ENCODE results near the gene NAPB. TPM values are rescaled to one million over a fixed set of nuclear protein-coding genes. Genes with fewer than 3 reads are reported as not detected.
A peak's percentile ranks its signal among the peaks of the same experiment; 100 is the strongest.

NAPB gene
- total and polyA plus RNA-seq, 2 of the 8 experiments (the other 6 are each of a cell fraction or from before 2014, with no cell fraction given), result 6.2 to 12.3 TPM

DNA sequence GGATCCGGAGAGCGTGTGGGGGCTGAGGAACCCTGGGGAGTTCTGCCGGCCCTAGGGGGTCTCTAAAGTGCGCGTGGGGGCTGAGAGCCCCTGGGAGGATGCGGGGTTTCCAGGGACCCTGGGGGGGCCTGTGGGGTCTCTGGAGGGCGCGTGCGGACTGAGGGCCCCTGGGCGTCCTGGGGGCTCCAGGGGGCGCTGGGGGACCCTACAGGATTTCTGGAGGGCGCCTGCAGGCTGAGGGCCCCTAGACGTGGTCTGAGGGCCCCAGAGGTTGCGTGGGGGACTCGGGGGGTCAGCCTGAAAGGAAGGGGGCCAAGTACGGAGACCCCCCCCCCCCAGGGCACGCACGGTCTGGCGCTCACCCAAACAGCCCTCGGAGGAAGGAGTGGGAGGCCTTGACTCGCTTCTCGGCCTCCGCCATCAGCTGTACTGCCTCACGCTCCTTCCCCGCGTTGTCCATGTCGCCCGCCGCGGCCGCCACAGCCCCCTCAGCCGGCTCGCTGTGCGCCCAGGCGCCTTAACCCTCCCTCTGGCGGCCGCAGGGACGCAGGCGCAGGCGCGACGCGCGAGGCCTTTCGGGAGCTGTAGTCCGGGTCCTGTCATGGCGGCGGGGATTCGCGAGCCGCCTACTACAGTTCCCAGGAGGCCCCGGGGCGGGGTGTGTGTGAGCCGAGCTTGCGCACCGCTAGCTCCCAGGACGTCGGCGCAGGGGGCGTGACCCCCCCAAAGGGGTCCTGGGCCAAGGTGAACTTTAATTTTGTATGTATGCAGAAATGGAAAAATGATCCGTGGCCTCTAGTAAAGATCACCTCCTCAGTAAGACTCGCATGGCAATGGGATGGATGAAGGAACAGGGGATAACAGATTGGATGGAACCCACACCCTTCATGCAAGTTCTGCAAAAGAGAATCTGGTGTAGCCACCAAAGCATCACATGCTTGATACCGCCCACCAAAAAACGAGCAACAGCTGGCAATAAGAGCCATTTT, at the start of gene NAPB (continued):
- TF ChIP-seq NANOG (IDR thresholded peaks at IDR 0.05; ENCODE audit: insufficient read depth, low read depth, low read length, poor library complexity, severe bottlenecking) (no peak), E2F6 (IDR thresholded peaks at IDR 0.05) (peak; percentile 58; the same call in 1 of the 2 replicates), GABPA (IDR thresholded peaks at IDR 0.05; ENCODE audit: borderline replicate concordance, insufficient read depth, low read length) (no peak), RAD21 (IDR thresholded peaks at IDR 0.05 in 1 of 2, conservative IDR thresholded peaks at IDR 0.05 in 1 of 2; ENCODE audit: low read depth in 2 of 2, low read length in 2 of 2) (peak in 1 of 2 experiments; percentile 31; a peak in 2 of 4 replicates), TBP (IDR thresholded peaks at IDR 0.05; ENCODE audit: low read depth, low read length) (peak; percentile 38; the same call in 1 of the 2 replicates), JUND (IDR thresholded peaks at IDR 0.05; ENCODE audit: low read length) (no peak), TAF1 (IDR thresholded peaks at IDR 0.05; ENCODE audit: low read depth, low read length) (peak; percentile 68), KDM1A (IDR thresholded peaks at IDR 0.05; ENCODE audit: borderline replicate concordance, low read length) (no peak), SP1 (IDR thresholded peaks at IDR 0.05; ENCODE audit: low read depth, low read length) (0 out of 2 replicates have a peak, but pooled peaks have one; percentile 39), FOSL1 (IDR thresholded peaks at IDR 0.05; ENCODE audit: insufficient read depth, low read depth, low read length) (no peak), SIX5 (IDR thresholded peaks at IDR 0.05; ENCODE audit: low read depth, low read length) (peak; percentile 77), CBX8 (IDR thresholded peaks at IDR 0.05; ENCODE audit: borderline replicate concordance, low read depth, low read length) (no peak), POLR2A (IDR thresholded peaks at IDR 0.05; ENCODE audit: control extremely low read depth in 1 of 2, low read depth in 2 of 2, low read length in 2 of 2) (peak in 1 of 2 experiments; percentile 73; a peak in 2 of 3 replicates), RNF2 (IDR thresholded peaks at IDR 0.05; ENCODE audit: borderline replicate concordance, low read depth, low read length, missing control alignments, poor library complexity, severe bottlenecking) (no peak), KDM4A (IDR thresholded peaks at IDR 0.05; ENCODE audit: low read depth, low read length, severe bottlenecking) (peak; percentile 86), YY1 (IDR thresholded peaks at IDR 0.05; ENCODE audit: low read depth, low read length) (peak; percentile 98), SIRT6 (IDR thresholded peaks at IDR 0.05; ENCODE audit: low read length) (no peak), CHD2 (IDR thresholded peaks at IDR 0.05; ENCODE audit: low read length) (no peak)
- TF ChIP-seq, protein P1, sequence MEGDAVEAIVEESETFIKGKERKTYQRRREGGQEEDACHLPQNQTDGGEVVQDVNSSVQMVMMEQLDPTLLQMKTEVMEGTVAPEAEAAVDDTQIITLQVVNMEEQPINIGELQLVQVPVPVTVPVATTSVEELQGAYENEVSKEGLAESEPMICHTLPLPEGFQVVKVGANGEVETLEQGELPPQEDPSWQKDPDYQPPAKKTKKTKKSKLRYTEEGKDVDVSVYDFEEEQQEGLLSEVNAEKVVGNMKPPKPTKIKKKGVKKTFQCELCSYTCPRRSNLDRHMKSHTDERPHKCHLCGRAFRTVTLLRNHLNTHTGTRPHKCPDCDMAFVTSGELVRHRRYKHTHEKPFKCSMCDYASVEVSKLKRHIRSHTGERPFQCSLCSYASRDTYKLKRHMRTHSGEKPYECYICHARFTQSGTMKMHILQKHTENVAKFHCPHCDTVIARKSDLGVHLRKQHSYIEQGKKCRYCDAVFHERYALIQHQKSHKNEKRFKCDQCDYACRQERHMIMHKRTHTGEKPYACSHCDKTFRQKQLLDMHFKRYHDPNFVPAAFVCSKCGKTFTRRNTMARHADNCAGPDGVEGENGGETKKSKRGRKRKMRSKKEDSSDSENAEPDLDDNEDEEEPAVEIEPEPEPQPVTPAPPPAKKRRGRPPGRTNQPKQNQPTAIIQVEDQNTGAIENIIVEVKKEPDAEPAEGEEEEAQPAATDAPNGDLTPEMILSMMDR (IDR thresholded peaks at IDR 0.05; ENCODE audit: control extremely low read depth in 1 of 3, insufficient read depth in 1 of 3, low read depth in 1 of 3, low read length in 3 of 3), result peak; percentile 40 to 53 (median 42)
